Measurements from ENCODE around the gene FBXW11. TPM values are rescaled to one million over a fixed set of nuclear protein-coding genes. Genes with fewer than 3 reads are reported as not detected.

Gene FBXW11
- total and polyA plus RNA-seq, 2 donors (not counting 1 experiment from before 2014, with no cell fraction given) = 19.7 to 62.4 TPM

GRCh38 chr5:171848486-171848885 is 158.0 kb downstream of the FBXW11 start:
- CTCF ChIA-PET = no interaction called here
- no peak overlapping the region for H3K27ac Mint-ChIP-seq

GRCh38 chr5:171848006-171848405 is 158.4 kb downstream of the FBXW11 start:
- no peak overlapping the region for H3K27ac Mint-ChIP-seq
- H3K4me3 Mint-ChIP-seq = no peak overlapping the region
- Histone ChIP-seq H3K4me3 (ENCODE audit: control extremely low read depth in 1 of 5, extremely low read depth in 1 of 5, insufficient read depth in 1 of 5, low read depth in 2 of 5, low read length in 4 of 5) (no peak overlapping the region), H3K27ac (ENCODE audit: low read length in 2 of 2) (no peak overlapping the region), H3K4me2 (replicated peaks; ENCODE audit: low read depth, low read length, poor library complexity, severe bottlenecking) (no peak overlapping the region), H4K20me1 (ENCODE audit: control insufficient read depth, insufficient read depth, low read length, poor library complexity, severe bottlenecking) (no peaks in the 10 kb centered on the region), H3K79me2 (ENCODE audit: control insufficient read depth, insufficient read depth, low read length) (no peaks in the 10 kb centered on the region), H3K27me3 (replicated peaks in 1 of 4; ENCODE audit: control extremely low read depth in 1 of 4, control insufficient read depth in 3 of 4, insufficient read depth in 4 of 4, low read length in 3 of 4) (no peaks in the 10 kb centered on the region), H3K4me1 (ENCODE audit: control insufficient read depth in 2 of 2, insufficient read depth in 2 of 2, low read length in 2 of 2) (no peaks in the 10 kb centered on the region), H2AFZ (ENCODE audit: insufficient read depth, low read depth, low read length, poor library complexity, severe bottlenecking) (no peak overlapping the region), H3K9ac (ENCODE audit: low read length) (no peak overlapping the region), H3K36me3 (replicated peaks in 1 of 2; ENCODE audit: control extremely low read depth in 1 of 2, control insufficient read depth in 1 of 2, extremely low read depth in 1 of 2, insufficient read depth in 2 of 2, low read length in 1 of 2) (no peaks in the 10 kb centered on the region), H3K9me3 (ENCODE audit: control extremely low read depth in 1 of 3, control insufficient read depth in 2 of 3, insufficient read depth in 1 of 3, low read length in 2 of 3) (no peaks in the 10 kb centered on the region)
- ATAC-seq (ENCODE audit: low read depth) = no peak
- no peaks in the 10 kb centered on the region for H3K4me1 Mint-ChIP-seq
- intact Hi-C loops (cut with micrococcal nuclease) = no loop called here
- H3K9me3 Mint-ChIP-seq (ENCODE audit: insufficient read depth) = no peaks in the 10 kb centered on the region
- TF ChIP-seq CTCF (IDR thresholded peaks at IDR 0.05) (no peak), EZH2 (IDR thresholded peaks at IDR 0.05; ENCODE audit: borderline replicate concordance, insufficient read depth, low read depth, low read length, poor library complexity, severe bottlenecking) (no peak)
- 92% methylated on average over 13 of the region's 15 CpGs for WGBS (ENCODE audit: insufficient coverage)
- ChIA-PET CTCF (no interaction called here), POLR2A (no interaction called here)
- H3K27me3 Mint-ChIP-seq = no peaks in the 10 kb centered on the region
- DNase-seq = no peak

More at GRCh38 chr5:171848486-171848885, 158.0 kb downstream of the FBXW11 start:
- ATAC-seq (ENCODE audit: low read depth) (no peak), DNase-seq (no peak)
- Histone ChIP-seq H4K20me1 (ENCODE audit: control insufficient read depth, insufficient read depth, low read length, poor library complexity, severe bottlenecking) (no peaks in the 10 kb centered on the region), H2AFZ (ENCODE audit: insufficient read depth, low read depth, low read length, poor library complexity, severe bottlenecking) (no peak overlapping the region), H3K79me2 (ENCODE audit: control insufficient read depth, insufficient read depth, low read length) (no peaks in the 10 kb centered on the region), H3K27me3 (replicated peaks in 1 of 4; ENCODE audit: control extremely low read depth in 1 of 4, control insufficient read depth in 3 of 4, insufficient read depth in 4 of 4, low read length in 3 of 4) (no peaks in the 10 kb centered on the region), H3K4me1 (ENCODE audit: control insufficient read depth in 2 of 2, insufficient read depth in 2 of 2, low read length in 2 of 2) (no peaks in the 10 kb centered on the region), H3K27ac (ENCODE audit: low read length in 2 of 2) (no peak overlapping the region), H3K9me3 (ENCODE audit: control extremely low read depth in 1 of 3, control insufficient read depth in 2 of 3, insufficient read depth in 1 of 3, low read length in 2 of 3) (no peaks in the 10 kb centered on the region), H3K4me2 (replicated peaks; ENCODE audit: low read depth, low read length, poor library complexity, severe bottlenecking) (no peak overlapping the region), H3K9ac (ENCODE audit: low read length) (no peak overlapping the region), H3K36me3 (replicated peaks in 1 of 2; ENCODE audit: control extremely low read depth in 1 of 2, control insufficient read depth in 1 of 2, extremely low read depth in 1 of 2, insufficient read depth in 2 of 2, low read length in 1 of 2) (no peaks in the 10 kb centered on the region), H3K4me3 (ENCODE audit: control extremely low read depth in 1 of 5, extremely low read depth in 1 of 5, insufficient read depth in 1 of 5, low read depth in 2 of 5, low read length in 4 of 5) (no peak overlapping the region)
- 61% methylated on average over 3 of the region's 5 CpGs for WGBS (ENCODE audit: insufficient coverage)
- Mint-ChIP-seq H3K9me3 (ENCODE audit: insufficient read depth) (no peaks in the 10 kb centered on the region), H3K4me1 (no peaks in the 10 kb centered on the region), H3K4me3 (no peak overlapping the region), H3K27me3 (no peaks in the 10 kb centered on the region)
- TF ChIP-seq CTCF (IDR thresholded peaks at IDR 0.05) (no peak), EZH2 (IDR thresholded peaks at IDR 0.05; ENCODE audit: borderline replicate concordance, insufficient read depth, low read depth, low read length, poor library complexity, severe bottlenecking) (no peak)
- intact Hi-C loops (cut with micrococcal nuclease) = no loop called here
- POLR2A ChIA-PET = no interaction called here
